KMS-11 (cell line): ENCODE results near the gene MLN.

Experiments used
- H2AFZ ChIP-seq: fragments of 200-600 bp; sonication (generic); 2 replicates; pipeline ENCODE4 v1.6.1; 2016; ENCODE audit warnings: antibody characterized with exemption, mixed run types, low read depth
- H3K27ac ChIP-seq: fragments of 200-600 bp; sonication (generic); 2 replicates; pipeline ENCODE4 v1.6.1; 2016; ENCODE audit warnings: mild to moderate bottlenecking, mixed run types
- H3K27me3 ChIP-seq: fragments of 200-600 bp; sonication (generic); 2 replicates; pipeline ENCODE4 v1.6.1; 2017; ENCODE audit warnings: mild to moderate bottlenecking, low read depth, mixed run types, moderate library complexity; ENCODE audit not compliant: insufficient read depth
- H3K36me3 ChIP-seq: fragments of 200-600 bp; sonication (generic); 2 replicates; pipeline ENCODE4 v1.6.1; 2017; ENCODE audit warnings: mild to moderate bottlenecking, mixed run types; ENCODE audit not compliant: insufficient read depth
- H3K4me1 ChIP-seq: fragments of 200-600 bp; sonication (generic); 2 replicates; pipeline ENCODE4 v1.6.1; 2016; ENCODE audit warnings: mild to moderate bottlenecking, low read depth, mixed run types; ENCODE audit not compliant: poor library complexity, severe bottlenecking
- H3K4me2 ChIP-seq: fragments of 200-600 bp; sonication (generic); 2 replicates; pipeline ENCODE4 v1.7.0; 2016; ENCODE audit warnings: mild to moderate bottlenecking, mixed run types
- H3K4me3 ChIP-seq: fragments of 200-600 bp; sonication (generic); IDR thresholded peaks from 2 replicates; pipeline ENCODE4 v1.6.1; 2017; ENCODE audit warnings: low read depth, low read length, mixed read lengths; ENCODE audit not compliant: insufficient read depth
- H3K79me2 ChIP-seq: fragments of 200-600 bp; sonication (generic); 2 replicates; pipeline ENCODE4 v1.6.1; 2016; ENCODE audit warnings: low read depth, mixed run types; ENCODE audit not compliant: insufficient read depth
- H3K9ac ChIP-seq: fragments of 200-600 bp; sonication (generic); 2 replicates; pipeline ENCODE4 v1.6.1; 2016; ENCODE audit warnings: mild to moderate bottlenecking, mixed run types
- H4K20me1 ChIP-seq: fragments of 200-600 bp; sonication (generic); 2 replicates; pipeline ENCODE4 v1.6.1; 2016; ENCODE audit warnings: mild to moderate bottlenecking, mixed run types; ENCODE audit not compliant: insufficient read depth
- CTCF ChIP-seq: fragments of 200-600 bp; sonication (generic); conservative IDR thresholded peaks from 2 replicates; pipeline ENCODE4 v1.6.1; 2017; ENCODE audit warnings: low read depth, mild to moderate bottlenecking, antibody characterized with exemption, low read length, moderate library complexity, mixed read lengths

MLN gene

DNA sequence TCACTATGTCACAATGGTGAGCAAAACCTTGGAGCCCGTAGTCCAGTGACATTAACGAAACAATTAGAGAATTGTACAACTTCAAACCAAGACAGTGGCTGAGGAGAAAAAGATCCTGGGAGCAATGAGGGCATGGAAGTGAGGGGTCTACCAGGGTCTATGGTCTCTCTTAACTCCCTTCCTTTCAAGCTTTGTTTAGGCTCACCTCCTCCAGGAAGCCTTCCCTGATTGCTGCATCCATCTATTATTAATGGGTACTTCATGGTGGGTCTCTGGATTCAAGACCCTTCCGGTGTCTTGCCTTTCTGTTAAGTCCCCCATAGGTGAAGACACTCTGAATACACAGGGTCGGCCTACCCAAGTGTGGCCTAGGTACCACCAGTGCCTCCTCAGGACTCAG lies 38.1 kb upstream of the MLN start:
- Histone ChIP-seq H2AFZ (no peak overlapping the region), H3K9ac (no peak overlapping the region), H3K4me1 (no peaks in the 10 kb centered on the region), H3K79me2 (no peaks in the 10 kb centered on the region), H3K27ac (no peak overlapping the region), H3K4me3 (no peak overlapping the region), H4K20me1 (no peaks in the 10 kb centered on the region), H3K36me3 (no peaks in the 10 kb centered on the region), H3K4me2 (no peak overlapping the region), H3K27me3 (peaks cover 74% of the 10 kb centered on the region; the same call in 1 of the 2 replicates)
- no peak for TF ChIP-seq CTCF

GRCh38 chr6:33841070-33841469 lies 37.3 kb upstream of the MLN start:
- Histone ChIP-seq H3K4me1 (no peaks in the 10 kb centered on the region), H3K4me3 (no peak overlapping the region), H3K79me2 (no peaks in the 10 kb centered on the region), H3K27me3 (peaks cover 73% of the 10 kb centered on the region; the same call in 1 of the 2 replicates), H3K4me2 (no peak overlapping the region), H3K9ac (no peak overlapping the region), H3K36me3 (no peaks in the 10 kb centered on the region), H2AFZ (no peak overlapping the region), H4K20me1 (no peaks in the 10 kb centered on the region), H3K27ac (no peak overlapping the region)
- TF ChIP-seq CTCF, result no peak

DNA sequence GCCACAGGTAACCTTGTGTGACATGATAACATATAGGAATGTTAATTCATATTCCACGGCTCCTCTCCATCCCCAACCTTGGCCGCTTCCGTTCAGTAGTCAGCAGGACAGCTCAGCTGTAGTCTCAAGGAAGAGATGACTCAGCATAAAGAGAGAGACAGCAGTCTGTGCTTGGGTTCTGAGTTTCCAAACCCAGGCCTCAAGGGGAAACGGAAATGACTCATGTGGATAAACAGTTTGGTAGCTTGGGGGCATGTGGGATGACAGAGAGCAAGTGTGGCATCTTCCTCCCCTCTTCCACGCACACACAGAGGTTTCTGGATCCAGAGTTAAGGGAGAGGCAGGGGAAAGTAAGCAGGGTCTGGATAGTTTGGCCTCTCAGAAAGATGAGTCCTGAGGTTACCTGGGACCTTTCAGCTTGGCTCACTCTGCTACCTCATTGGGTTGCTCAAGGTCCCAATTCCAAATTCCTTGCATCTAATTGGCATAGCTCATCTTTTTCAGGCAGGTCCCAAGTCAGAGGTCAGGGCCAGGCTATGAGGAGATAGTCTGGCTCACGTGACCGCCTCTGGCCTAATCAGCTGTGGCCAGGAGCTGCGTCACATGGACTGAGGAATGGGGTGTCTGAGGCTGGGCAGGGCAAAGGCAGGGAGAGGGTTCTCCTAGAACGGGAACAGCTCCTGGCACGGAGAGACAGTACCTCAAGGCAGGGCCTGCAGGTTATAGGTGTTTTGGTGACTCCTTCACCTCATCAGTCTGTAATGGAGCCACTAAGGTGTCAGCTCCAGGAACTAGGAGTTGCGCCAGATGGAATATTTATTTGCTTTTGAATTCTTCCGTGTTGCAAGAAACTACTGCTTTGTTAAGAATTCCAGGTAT lies 36.5 kb upstream of the MLN start:
- no peaks in the 10 kb centered on the region for H3K4me1 ChIP-seq
- peaks cover 69% of the 10 kb centered on the region; the same call in 1 of the 2 replicates for H3K27me3 ChIP-seq
- no peak overlapping the region for H2AFZ ChIP-seq
- no peak for TF ChIP-seq CTCF
- H3K79me2 ChIP-seq, result no peaks in the 10 kb centered on the region
- H3K9ac ChIP-seq, result no peak overlapping the region
- H3K4me3 ChIP-seq, result no peak overlapping the region
- H3K4me2 ChIP-seq, result no peak overlapping the region
- H3K36me3 ChIP-seq, result no peaks in the 10 kb centered on the region
- H4K20me1 ChIP-seq, result no peaks in the 10 kb centered on the region
- no peak overlapping the region for H3K27ac ChIP-seq

DNA sequence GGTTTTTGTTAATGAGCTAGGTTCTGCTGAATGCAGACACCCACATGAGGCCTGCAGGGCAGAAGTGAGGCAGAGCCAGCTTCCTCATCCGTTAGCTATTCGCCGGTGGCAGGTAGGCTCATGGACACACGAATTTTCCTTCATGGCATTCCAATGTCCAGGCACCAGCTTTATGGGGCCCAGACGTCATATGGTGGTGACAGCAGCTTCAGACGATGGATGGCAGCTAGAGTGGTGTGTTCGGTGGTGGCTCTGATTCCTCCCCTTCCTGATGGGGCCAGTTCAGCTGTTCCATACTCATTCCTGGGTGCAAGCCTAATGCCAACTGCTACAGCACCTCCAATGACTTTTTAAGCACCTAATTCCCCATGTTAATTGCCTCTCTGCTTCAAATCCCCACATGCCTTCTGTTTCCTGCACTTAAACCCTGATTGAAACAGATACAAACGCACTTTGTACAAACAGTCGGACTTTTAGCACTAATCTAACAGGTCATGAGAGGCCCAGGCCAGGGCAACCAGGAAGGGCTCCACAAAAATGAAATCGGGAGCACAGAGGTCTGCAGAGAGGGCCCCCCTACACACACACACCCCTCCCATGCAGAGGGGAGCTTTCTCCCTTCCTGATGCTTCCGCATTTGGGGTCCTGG lies 35.7 kb upstream of the MLN start:
- no peak overlapping the region for H3K9ac ChIP-seq
- H4K20me1 ChIP-seq, result no peaks in the 10 kb centered on the region
- H3K4me3 ChIP-seq, result no peak overlapping the region
- no peak overlapping the region for H2AFZ ChIP-seq
- no peak overlapping the region for H3K27ac ChIP-seq
- no peaks in the 10 kb centered on the region for H3K36me3 ChIP-seq
- no peak overlapping the region for H3K4me2 ChIP-seq
- H3K79me2 ChIP-seq, result no peaks in the 10 kb centered on the region
- no peak for TF ChIP-seq CTCF
- H3K4me1 ChIP-seq, result no peaks in the 10 kb centered on the region
- H3K27me3 ChIP-seq, result peaks cover 66% of the 10 kb centered on the region; the same call in 1 of the 2 replicates
